SK-N-SH (cell line): ENCODE results near the gene CUX1.

ENCODE experiments used
- EP300 ChIP-seq, 2 experiments: IDR thresholded peaks; 2 replicates each; pipeline versions ENCODE4 v1.4.0 to v1.6.1; 2012; ENCODE audit warnings: borderline replicate concordance in 1 of 2, low read depth in 1 of 2, low read length in 1 of 2
- GABPA ChIP-seq: IDR thresholded peaks from 2 replicates; pipeline ENCODE4 v1.4.0; 2012; ENCODE audit warnings: low read depth, mild to moderate bottlenecking
- GATA2 ChIP-seq: sonication (generic); formaldehyde crosslinking; IDR thresholded peaks from 2 replicates; pipeline ENCODE4 v1.5.0; 2020; ENCODE audit warnings: mild to moderate bottlenecking, missing genetic modification reagents
- JUND ChIP-seq: IDR thresholded peaks from 2 replicates; pipeline ENCODE4 v1.4.0; 2012
- MXI1 ChIP-seq: IDR thresholded peaks from 2 replicates; pipeline ENCODE4 v1.6.1; 2012; ENCODE audit warnings: mild to moderate bottlenecking, low read depth, low read length, improper control_type of control experiment
- NRF1 ChIP-seq: IDR thresholded peaks from 2 replicates; pipeline ENCODE4 v1.6.1; 2012; ENCODE audit warnings: low read depth, mild to moderate bottlenecking, low read length
- POLR2AphosphoS5 ChIP-seq: IDR thresholded peaks from 2 replicates; pipeline ENCODE4 v1.6.1; 2012; ENCODE audit warnings: low read depth, low read length
- RCOR1 ChIP-seq: fragments of 150-350 bp; IDR thresholded peaks from 2 replicates; pipeline ENCODE4 v1.6.1; 2017; ENCODE audit warnings: antibody characterized with exemption, low read length
- RFX5 ChIP-seq: IDR thresholded peaks from 2 replicates; pipeline ENCODE4 v1.6.1; 2012; ENCODE audit warnings: mild to moderate bottlenecking, improper control_type of control experiment, low read length
- RXRA ChIP-seq: IDR thresholded peaks from 2 replicates; pipeline ENCODE4 v1.4.0; 2012; ENCODE audit warnings: low read depth, mild to moderate bottlenecking, borderline replicate concordance
- TAF1 ChIP-seq: IDR thresholded peaks from 2 replicates; pipeline ENCODE4 v1.6.1; 2012; ENCODE audit warnings: low read depth, mild to moderate bottlenecking, low read length, moderate library complexity, borderline replicate concordance
- TF ChIP-seq, protein P1 (sequence below): fragments of 200-600 bp; sonication (generic); IDR thresholded peaks from 2 replicates; pipeline ENCODE4 v1.6.1; 2017; ENCODE audit warnings: antibody characterized with exemption, mild to moderate bottlenecking, moderate library complexity
- TF ChIP-seq, protein P2 (sequence below): IDR thresholded peaks from 2 replicates; pipeline ENCODE4; 2012

DNA sequence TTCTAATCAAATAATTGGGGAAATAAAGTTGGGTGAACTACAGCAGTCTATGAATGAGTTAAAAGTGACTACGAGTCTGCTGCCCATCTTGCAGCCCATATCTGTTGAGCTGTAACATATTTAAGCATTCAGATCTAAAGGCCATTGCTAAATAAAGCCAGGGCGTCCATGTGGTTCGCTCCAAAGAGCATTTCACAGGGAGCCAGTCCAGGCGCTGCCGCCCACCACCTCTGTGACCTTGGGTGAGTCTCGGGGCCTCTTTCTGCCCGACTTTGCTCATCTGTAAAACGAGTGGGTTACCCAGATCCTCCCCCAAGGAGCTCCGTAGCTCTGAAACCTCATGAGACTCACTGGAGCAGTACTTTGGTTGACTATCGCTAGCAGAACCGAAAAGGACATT lies 223.1 kb downstream of the CUX1 start:
- TF ChIP-seq GATA2 (CRISPR knock-in tag) = no peak
- TF ChIP-seq, protein P1, sequence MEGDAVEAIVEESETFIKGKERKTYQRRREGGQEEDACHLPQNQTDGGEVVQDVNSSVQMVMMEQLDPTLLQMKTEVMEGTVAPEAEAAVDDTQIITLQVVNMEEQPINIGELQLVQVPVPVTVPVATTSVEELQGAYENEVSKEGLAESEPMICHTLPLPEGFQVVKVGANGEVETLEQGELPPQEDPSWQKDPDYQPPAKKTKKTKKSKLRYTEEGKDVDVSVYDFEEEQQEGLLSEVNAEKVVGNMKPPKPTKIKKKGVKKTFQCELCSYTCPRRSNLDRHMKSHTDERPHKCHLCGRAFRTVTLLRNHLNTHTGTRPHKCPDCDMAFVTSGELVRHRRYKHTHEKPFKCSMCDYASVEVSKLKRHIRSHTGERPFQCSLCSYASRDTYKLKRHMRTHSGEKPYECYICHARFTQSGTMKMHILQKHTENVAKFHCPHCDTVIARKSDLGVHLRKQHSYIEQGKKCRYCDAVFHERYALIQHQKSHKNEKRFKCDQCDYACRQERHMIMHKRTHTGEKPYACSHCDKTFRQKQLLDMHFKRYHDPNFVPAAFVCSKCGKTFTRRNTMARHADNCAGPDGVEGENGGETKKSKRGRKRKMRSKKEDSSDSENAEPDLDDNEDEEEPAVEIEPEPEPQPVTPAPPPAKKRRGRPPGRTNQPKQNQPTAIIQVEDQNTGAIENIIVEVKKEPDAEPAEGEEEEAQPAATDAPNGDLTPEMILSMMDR = no peak
- TF ChIP-seq EP300 (IDR thresholded peaks at IDR 0.05; ENCODE audit: borderline replicate concordance in 1 of 2, low read depth in 1 of 2, low read length in 1 of 2) = no peak
- TF ChIP-seq, protein P2, sequence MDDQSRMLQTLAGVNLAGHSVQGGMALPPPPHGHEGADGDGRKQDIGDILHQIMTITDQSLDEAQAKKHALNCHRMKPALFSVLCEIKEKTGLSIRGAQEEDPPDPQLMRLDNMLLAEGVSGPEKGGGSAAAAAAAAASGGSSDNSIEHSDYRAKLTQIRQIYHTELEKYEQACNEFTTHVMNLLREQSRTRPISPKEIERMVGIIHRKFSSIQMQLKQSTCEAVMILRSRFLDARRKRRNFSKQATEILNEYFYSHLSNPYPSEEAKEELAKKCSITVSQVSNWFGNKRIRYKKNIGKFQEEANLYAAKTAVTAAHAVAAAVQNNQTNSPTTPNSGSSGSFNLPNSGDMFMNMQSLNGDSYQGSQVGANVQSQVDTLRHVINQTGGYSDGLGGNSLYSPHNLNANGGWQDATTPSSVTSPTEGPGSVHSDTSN = no peak
- TF ChIP-seq POLR2AphosphoS5 = no peak
- TF ChIP-seq RCOR1 = no peak
- no peak for TF ChIP-seq GABPA
- no peak for TF ChIP-seq MXI1
- TF ChIP-seq TAF1 = no peak
- no peak for TF ChIP-seq NRF1
- TF ChIP-seq JUND = no peak
- no peak for TF ChIP-seq RXRA
- TF ChIP-seq RFX5 = no peak
